ENCODE measurements around the gene NPTXR. TPM values are rescaled to one million over a fixed set of nuclear protein-coding genes. Genes with fewer than 3 reads are reported as not detected.

Gene NPTXR
- total RNA-seq, 1 experiment from 2014 or later: 12.8 TPM

- TF ChIP-seq TCF7L2 (IDR thresholded peaks at IDR 0.05; ENCODE audit: borderline replicate concordance, extremely low read depth, insufficient read depth, insufficient read length) (peak; percentile 42), ATF3 (IDR thresholded peaks at IDR 0.05) (no peak)
Observed at GRCh38 chr22:38843201-38843656, 599 bp downstream of the NPTXR start (continued).

- no peak for ATAC-seq
- no peaks in the 10 kb centered on the region for H4K20me1 ChIP-seq (ENCODE audit: insufficient read depth)
- no peaks in the 10 kb centered on the region for H3K27me3 ChIP-seq (ENCODE audit: insufficient read depth, low read length)
- no peak overlapping the region for H2AFZ ChIP-seq (ENCODE audit: low read depth, low read length, poor library complexity, severe bottlenecking)
- BruUV-seq (replicated peaks): no TSS peak
- TF ChIP-seq CEBPB (IDR thresholded peaks at IDR 0.05; ENCODE audit: low read depth): no peak
- no peak for TF ChIP-seq ZNF274 (IDR thresholded peaks at IDR 0.05; ENCODE audit: low read depth, low read length)
- no peak for TF ChIP-seq MAX (IDR thresholded peaks at IDR 0.05)
- TF ChIP-seq REST (IDR thresholded peaks at IDR 0.05; ENCODE audit: low read depth): no peak
- TF ChIP-seq SP1 (IDR thresholded peaks at IDR 0.05; ENCODE audit: low read depth): no peak
- TF ChIP-seq POLR2A (IDR thresholded peaks at IDR 0.05; ENCODE audit: borderline replicate concordance, extremely low read depth, insufficient read depth, insufficient read length): no peak
- no peak for TF ChIP-seq ZBTB33 (IDR thresholded peaks at IDR 0.05; ENCODE audit: extremely low read depth, insufficient replicate concordance, low read length)
- TF ChIP-seq TCF7L2 (IDR thresholded peaks at IDR 0.05; ENCODE audit: borderline replicate concordance, extremely low read depth, insufficient read depth, insufficient read length): no peak
- no peak for TF ChIP-seq SIN3A (IDR thresholded peaks at IDR 0.05; ENCODE audit: low read depth)
- no peak for TF ChIP-seq SRF (IDR thresholded peaks at IDR 0.05; ENCODE audit: low read depth)
- 0 out of 2 replicates have a peak, but pooled peaks cover 6% of the 10 kb centered on the region for H3K79me2 ChIP-seq (ENCODE audit: insufficient read depth, low read length)
- H3K4me1 ChIP-seq (ENCODE audit: control insufficient read depth in 1 of 2, insufficient read depth in 2 of 2, low read length in 2 of 2): peaks cover 22 to 36% of the 10 kb centered on the region in 2 experiments
- POLR2A ChIA-PET: interaction anchor here (2.5 kb wide), 1 partner anchor 11 kb away, joined by 9 read pairs; no protein-coding TSS in a partner anchor
- CTCF ChIA-PET: interaction anchor here (1.1 to 3.0 kb wide), 4 partner anchors 40 to 160 kb away, joined by 3 to 16 read pairs (median 4); no protein-coding TSS in a partner anchor
- peak overlapping the region; percentile 35 to 64 for H3K4me3 ChIP-seq (replicated peaks in 1 of 2; ENCODE audit: low read depth in 1 of 2, low read length in 2 of 2)
- H3K9me3 ChIP-seq (ENCODE audit: control insufficient read depth in 1 of 2, insufficient read depth in 1 of 2, low read depth in 1 of 2, low read length in 2 of 2): no peaks in the 10 kb centered on the region
- H3K27ac ChIP-seq (ENCODE audit: low read depth, low read length): peak overlapping the region; percentile 82
- RAD21 ChIA-PET (ENCODE audit: low non-redundant PET in 1 of 2, low total read pairs in 2 of 2, uncharacterized antibody in 2 of 2, unreplicated experiment in 2 of 2): interaction anchor here (0.9 to 1.1 kb wide), 2 partner anchors 74 kb away, joined by 3 to 5 read pairs; no protein-coding TSS in a partner anchor
- no peak for DNase-seq (ENCODE audit: low read depth, low spot score)
- intact Hi-C loops (cut with micrococcal nuclease): loop anchor here (5.0 kb wide), 1 partner anchor 75 kb away; no protein-coding TSS in a partner anchor
- peak overlapping the region; percentile 81 for H3K4me2 ChIP-seq (ENCODE audit: low read length)
- peak overlapping the region; percentile 64 for H3K9ac ChIP-seq (ENCODE audit: low read length)
- H3K9me2 ChIP-seq (ENCODE audit: insufficient read depth): no peaks in the 10 kb centered on the region
- no peaks in the 10 kb centered on the region for H3K36me3 ChIP-seq (ENCODE audit: control insufficient read depth in 1 of 2, insufficient read depth in 2 of 2, low read length in 2 of 2)
Observed at GRCh38 chr22:38842512-38843200, 1.2 kb downstream of the NPTXR start.

All from HCT116 (cell line).